ENCODE results near the gene DDX4.

GRCh38 chr5:55800924-55801323, 63.1 kb downstream of the DDX4 start:
- no peak for TF ChIP-seq CTCF (IDR thresholded peaks at IDR 0.05)
- no peak for TF ChIP-seq POLR2A (IDR thresholded peaks at IDR 0.05)

Data from adrenal gland (tissue), 5 donors.